HepG2 (cell line): ENCODE data around the gene B4GALT5. TPM values are rescaled to one million over a fixed set of nuclear protein-coding genes. Genes with fewer than 3 reads are reported as not detected.

Experiments
- ATAC-seq: fragments of 200-7000 bp; cut with Tn5 transposase; 3 replicates; pipeline ENCODE4 v1.9.1; 2020; ENCODE audit warnings: mild to moderate bottlenecking, moderate library complexity
- BruUV-seq: library from RNA; stranded (reverse); fragments of 400-500 nt; replicated peaks from 2 replicates; lab custom pipeline; 2021; lab: Mats Ljungman, UMichigan
- CTCF ChIA-PET: fragments of 300-600 bp; formaldehyde crosslinking; extraction: SDS; loops from one replicate; lab custom pipeline; 2021; ENCODE audit warnings: low total read pairs, inconsistent platforms, low intra/inter-chr PET ratio; lab: Yijun Ruan, JAX
- POLR2A ChIA-PET: fragments of 350-600 bp; sonication (Branson Sonifier 250); formaldehyde crosslinking; loops from one replicate; lab custom pipeline; 2020; ENCODE audit warnings: antibody characterized with exemption, inconsistent platforms; lab: Yijun Ruan, JAX
- DNase-seq: peaks from one replicate; pipeline ENCODE4 v3.0.0-alpha.2; 2015; ENCODE audit warnings: low spot score
- FAIRE-seq: peaks from 3 replicates; lab custom pipeline; 2011; peaks lifted over from hg19 to GRCh38; lab: Jason Lieb, UNC
- H2AFZ ChIP-seq: one replicate; pipeline ENCODE4 v1.6.1; 2011; ENCODE audit warnings: low read length, inconsistent platforms
- H3K27ac ChIP-seq: fragments of 300-600 bp; 3 replicates; pipeline ENCODE4 v1.8.0; 2011; ENCODE audit warnings: mixed run types, mild to moderate bottlenecking, mixed read lengths, low read length, inconsistent platforms; ENCODE audit not compliant: insufficient read depth; ENCODE audit errors: extremely low read length
- H3K27me3 ChIP-seq, 2 experiments: fragments of 200-600 bp in 1 of 2; 2 replicates in 1 of 2; 3 replicates in 1 of 2; pipeline versions ENCODE4 v1.6.0 to v1.8.0; 2011; ENCODE audit warnings: low read length in 2 of 2, mild to moderate bottlenecking in 2 of 2, moderate library complexity in 2 of 2, inconsistent platforms in 1 of 2; ENCODE audit not compliant: insufficient read depth in 2 of 2, control insufficient read depth in 1 of 2
- H3K36me3 ChIP-seq, 2 experiments: fragments of 200-600 bp in 1 of 2; replicated peaks in 1 of 2; 2 replicates in 1 of 2; 3 replicates in 1 of 2; pipeline versions ENCODE4 v1.5.1 to v1.8.0; 2011; ENCODE audit warnings: low read length in 2 of 2, inconsistent platforms in 1 of 2; ENCODE audit not compliant: insufficient read depth in 2 of 2, control insufficient read depth in 1 of 2
- H3K4me1 ChIP-seq: 2 replicates; pipeline ENCODE4 v1.5.1; 2012; ENCODE audit warnings: low read length, inconsistent platforms; ENCODE audit not compliant: insufficient read depth
- H3K4me2 ChIP-seq: 2 replicates; pipeline ENCODE4 v1.6.0; 2011; ENCODE audit warnings: low read depth, low read length, inconsistent platforms
- H3K4me3 ChIP-seq, 3 experiments: fragments of 200-600 bp in 1 of 3; sonication (generic), shearing (Covaris generic) in 1 of 3; replicated peaks in 1 of 3; 2 replicates each; pipeline ENCODE4 v1.5.1; 2011 to 2016; ENCODE audit warnings: low read length in 3 of 3, inconsistent platforms in 2 of 3, low read depth in 2 of 3, mild to moderate bottlenecking in 2 of 3, control low read depth in 1 of 3, mixed read lengths in 1 of 3; ENCODE audit not compliant: insufficient read depth in 1 of 3
- H3K79me2 ChIP-seq: one replicate; pipeline ENCODE4 v1.6.1; 2011; ENCODE audit warnings: low read length, inconsistent platforms; ENCODE audit not compliant: insufficient read depth
- H3K9ac ChIP-seq: 2 replicates; pipeline ENCODE4 v1.6.0; 2011; ENCODE audit warnings: mild to moderate bottlenecking, low read depth, low read length, inconsistent platforms; ENCODE audit not compliant: insufficient read depth
- H3K9me3 ChIP-seq: 2 replicates; pipeline ENCODE4 v1.5.1; 2012; ENCODE audit warnings: mild to moderate bottlenecking, low read length
- H4K20me1 ChIP-seq: 2 replicates; pipeline ENCODE4 v1.6.0; 2011; ENCODE audit warnings: inconsistent platforms, mild to moderate bottlenecking, low read length, moderate library complexity; ENCODE audit not compliant: insufficient read depth
- HNRNPLL ChIP-seq: fragments of 200-400 bp; formaldehyde crosslinking; IDR thresholded peaks from 2 replicates; pipeline ENCODE4 v1.6.1; 2017; ENCODE audit warnings: mild to moderate bottlenecking, low read depth, low read length; ENCODE audit not compliant: poor library complexity, severe bottlenecking
- JARID2 ChIP-seq: sonication (generic); formaldehyde crosslinking; IDR thresholded peaks from 2 replicates; pipeline ENCODE4 v1.8.1; 2023; ENCODE audit warnings: missing genetic modification reagents, inconsistent platforms; ENCODE audit not compliant: insufficient replicate concordance
- NR1H2 ChIP-seq: sonication (generic); formaldehyde crosslinking; IDR thresholded peaks from 2 replicates; pipeline ENCODE4 v1.8.1; 2022; ENCODE audit warnings: low read depth, missing genetic modification reagents, borderline replicate concordance
- STAG1 ChIP-seq: sonication (generic); formaldehyde crosslinking; IDR thresholded peaks from 2 replicates; pipeline ENCODE4 v1.4.0; 2020; ENCODE audit warnings: missing genetic modification reagents
- ZBTB2 ChIP-seq: sonication (generic); formaldehyde crosslinking; IDR thresholded peaks from 2 replicates; pipeline ENCODE4 v1.8.0; 2022; ENCODE audit warnings: low read depth, missing genetic modification reagents
- ZNF264 ChIP-seq: sonication (generic); formaldehyde crosslinking; IDR thresholded peaks from 2 replicates; pipeline ENCODE4 v1.4.0; 2020; ENCODE audit warnings: missing genetic modification reagents
- ZNF292 ChIP-seq: sonication (generic); formaldehyde crosslinking; IDR thresholded peaks from 2 replicates; pipeline ENCODE4 v1.8.1; 2022; ENCODE audit warnings: mild to moderate bottlenecking, low read depth, missing genetic modification reagents, borderline replicate concordance
- ZNF598 ChIP-seq: sonication (generic); formaldehyde crosslinking; IDR thresholded peaks from 2 replicates; pipeline ENCODE4 v1.5.1; 2020; ENCODE audit warnings: mild to moderate bottlenecking, missing genetic modification reagents, borderline replicate concordance
- ZNF775 ChIP-seq: sonication (generic); formaldehyde crosslinking; IDR thresholded peaks from 2 replicates; pipeline ENCODE4 v1.4.0; 2020; ENCODE audit warnings: missing genetic modification reagents, mild to moderate bottlenecking, moderate library complexity, borderline replicate concordance
- ZSCAN25 ChIP-seq: sonication (generic); formaldehyde crosslinking; IDR thresholded peaks from 2 replicates; pipeline ENCODE4 v1.8.0; 2022; ENCODE audit warnings: mild to moderate bottlenecking, missing genetic modification reagents
- ZSCAN30 ChIP-seq: sonication (generic); formaldehyde crosslinking; IDR thresholded peaks from 2 replicates; pipeline ENCODE4 v1.5.0; 2020; ENCODE audit warnings: mild to moderate bottlenecking, missing genetic modification reagents
- ZSCAN9 ChIP-seq: IDR thresholded peaks from 2 replicates; pipeline ENCODE4 v1.6.1; 2016; ENCODE audit warnings: borderline replicate concordance
- WGBS: methylation state at CpG from one replicate; pipeline ENCODE4 v1.1.6; 2017; ENCODE audit warnings: low lambda C conversion rate; 5-methylcytosine and 5-hydroxymethylcytosine counted together
- in situ Hi-C: cut with HindIII; loops from 2 replicates; pipeline ENCODE4 v1.10.0; 2017; ENCODE audit warnings: low pct_unique_long_range_greater_than_20kb; ENCODE audit not compliant: extremely low pct_ligation_motif_present
- intact Hi-C: fragments of 100-400 bp; cut with micrococcal nuclease; formaldehyde crosslinking; loops from one replicate; pipeline ENCODE4 v1.10.0; 2022; ENCODE audit not compliant: unreplicated experiment
- polyA plus RNA-seq, 8 experiments: library from polyadenylated mRNA; depleted of rRNA in 3 of 8; stranded (reverse) in 7 of 8; unstranded in 1 of 8; fragments of >200 nt; fragmentation: Illumina TruSeq in 4 of 8; extraction: Trizol in 4 of 8; gene quantifications; 2 replicates each; pipeline versions ENCODE4 v1.2.1 to v1.2.3, GENCODE V29; 2011 to 2016; ENCODE audit warnings: low read depth in 4 of 8, missing spikeins in 1 of 8, mixed read lengths in 1 of 8; ENCODE audit not compliant: insufficient read depth in 1 of 8
- total RNA-seq, 5 experiments: library from RNA; depleted of rRNA; stranded (reverse); fragments of >200 nt; fragmentation: Illumina TruSeq; extraction: Trizol; gene quantifications; 2 replicates each; pipeline ENCODE4 v1.2.3, GENCODE V29; 2016; ENCODE audit warnings: low read depth in 1 of 5
- TF ChIP-seq, protein P1 (sequence below): sonication (generic); formaldehyde crosslinking; IDR thresholded peaks from 2 replicates; pipeline ENCODE4 v1.4.0; 2020; ENCODE audit warnings: missing genetic modification reagents, borderline replicate concordance
- TF ChIP-seq, protein P2 (sequence below): sonication (generic); formaldehyde crosslinking; IDR thresholded peaks from 2 replicates; pipeline ENCODE4 v1.4.0; 2020; ENCODE audit warnings: missing genetic modification reagents, low read depth, mild to moderate bottlenecking, borderline replicate concordance
- TF ChIP-seq, protein P3 (sequence below): sonication (generic); formaldehyde crosslinking; IDR thresholded peaks from 2 replicates; pipeline ENCODE4 v1.5.1; 2020; ENCODE audit warnings: missing genetic modification reagents, mild to moderate bottlenecking, borderline replicate concordance

B4GALT5 gene
- total and polyA plus RNA-seq, 2 of the 13 experiments (the other 11 are each of a cell fraction or from before 2014, with no cell fraction given), result 27.3 to 30.9 TPM

DNA sequence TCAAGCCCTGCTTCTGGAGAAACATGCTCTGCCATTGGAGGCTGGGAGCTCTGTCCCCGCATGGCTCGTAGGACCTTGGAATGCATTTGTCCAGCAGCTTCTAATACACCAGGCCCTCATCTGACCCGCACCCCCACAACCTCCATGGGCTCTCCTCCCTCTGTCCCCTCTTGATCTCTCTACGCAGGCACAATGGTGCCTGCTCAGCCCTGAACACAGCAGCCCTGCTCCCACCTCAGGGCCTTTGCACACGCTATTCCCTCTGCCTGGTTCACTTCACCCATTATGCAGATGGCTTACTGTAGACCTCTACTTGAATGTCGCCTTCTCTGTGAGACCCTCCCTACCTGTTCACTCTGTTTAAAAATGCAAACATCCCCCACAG lies 118.8 kb downstream of the B4GALT5 start:
- intact Hi-C loops, result no loop called here
- no peaks in the 10 kb centered on the region for H4K20me1 ChIP-seq
- H3K4me2 ChIP-seq, result peak overlapping the region; percentile 61
- no peaks in the 10 kb centered on the region for H3K79me2 ChIP-seq
- ATAC-seq, result peak; percentile 33
- ChIA-PET POLR2A (interaction anchor here (5.9 kb wide), 1 partner anchor 11 kb away, joined by 59 read pairs; no protein-coding TSS in a partner anchor), CTCF (no interaction called here)
- peak overlapping the region in 1 of 3 experiments; percentile 44; a peak in 1 of 6 replicates for H3K4me3 ChIP-seq
- H3K27ac ChIP-seq, result no peak overlapping the region
- no peak overlapping the region for H3K9ac ChIP-seq
- no peak overlapping the region for H2AFZ ChIP-seq
- no peaks in the 10 kb centered on the region for H3K9me3 ChIP-seq
- in situ Hi-C loops, result no loop called here
- DNase-seq, result no peak
- no TSS peak for BruUV-seq
- no peak for FAIRE-seq
- H3K36me3 ChIP-seq, result no peaks in the 10 kb centered on the region
- no peaks in the 10 kb centered on the region; a peak in 3 of 5 replicates for H3K27me3 ChIP-seq
- 68% methylated on average over 5 of the region's 6 CpGs for WGBS
- H3K4me1 ChIP-seq, result peaks cover 60% of the 10 kb centered on the region
- TF ChIP-seq ZNF264 (no peak), HNRNPLL (no peak), ZNF775 (CRISPR knock-in tag) (no peak), JARID2 (CRISPR knock-in tag) (no peak), ZNF292 (CRISPR knock-in tag) (peak; percentile 78; the same call in 1 of the 2 replicates), ZSCAN30 (no peak), STAG1 (CRISPR knock-in tag) (no peak), ZNF598 (CRISPR knock-in tag) (no peak), ZSCAN25 (CRISPR knock-in tag) (no peak), NR1H2 (CRISPR knock-in tag) (no peak), ZBTB2 (CRISPR knock-in tag) (no peak), ZSCAN9 (CRISPR knock-in tag) (no peak)
- TF ChIP-seq, protein P1, sequence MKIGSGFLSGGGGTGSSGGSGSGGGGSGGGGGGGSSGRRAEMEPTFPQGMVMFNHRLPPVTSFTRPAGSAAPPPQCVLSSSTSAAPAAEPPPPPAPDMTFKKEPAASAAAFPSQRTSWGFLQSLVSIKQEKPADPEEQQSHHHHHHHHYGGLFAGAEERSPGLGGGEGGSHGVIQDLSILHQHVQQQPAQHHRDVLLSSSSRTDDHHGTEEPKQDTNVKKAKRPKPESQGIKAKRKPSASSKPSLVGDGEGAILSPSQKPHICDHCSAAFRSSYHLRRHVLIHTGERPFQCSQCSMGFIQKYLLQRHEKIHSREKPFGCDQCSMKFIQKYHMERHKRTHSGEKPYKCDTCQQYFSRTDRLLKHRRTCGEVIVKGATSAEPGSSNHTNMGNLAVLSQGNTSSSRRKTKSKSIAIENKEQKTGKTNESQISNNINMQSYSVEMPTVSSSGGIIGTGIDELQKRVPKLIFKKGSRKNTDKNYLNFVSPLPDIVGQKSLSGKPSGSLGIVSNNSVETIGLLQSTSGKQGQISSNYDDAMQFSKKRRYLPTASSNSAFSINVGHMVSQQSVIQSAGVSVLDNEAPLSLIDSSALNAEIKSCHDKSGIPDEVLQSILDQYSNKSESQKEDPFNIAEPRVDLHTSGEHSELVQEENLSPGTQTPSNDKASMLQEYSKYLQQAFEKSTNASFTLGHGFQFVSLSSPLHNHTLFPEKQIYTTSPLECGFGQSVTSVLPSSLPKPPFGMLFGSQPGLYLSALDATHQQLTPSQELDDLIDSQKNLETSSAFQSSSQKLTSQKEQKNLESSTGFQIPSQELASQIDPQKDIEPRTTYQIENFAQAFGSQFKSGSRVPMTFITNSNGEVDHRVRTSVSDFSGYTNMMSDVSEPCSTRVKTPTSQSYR (CRISPR knock-in tag), result 0 out of 2 replicates have a peak, but pooled peaks have one; percentile 29
- TF ChIP-seq, protein P2, sequence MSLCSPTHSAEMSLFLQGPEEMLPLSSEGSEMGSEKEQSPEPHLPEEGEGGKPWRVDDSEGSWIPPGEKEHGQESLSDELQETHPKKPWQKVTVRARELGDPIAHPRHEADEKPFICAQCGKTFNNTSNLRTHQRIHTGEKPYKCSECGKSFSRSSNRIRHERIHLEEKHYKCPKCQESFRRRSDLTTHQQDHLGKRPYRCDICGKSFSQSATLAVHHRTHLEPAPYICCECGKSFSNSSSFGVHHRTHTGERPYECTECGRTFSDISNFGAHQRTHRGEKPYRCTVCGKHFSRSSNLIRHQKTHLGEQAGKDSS, result no peak
- TF ChIP-seq, protein P3, sequence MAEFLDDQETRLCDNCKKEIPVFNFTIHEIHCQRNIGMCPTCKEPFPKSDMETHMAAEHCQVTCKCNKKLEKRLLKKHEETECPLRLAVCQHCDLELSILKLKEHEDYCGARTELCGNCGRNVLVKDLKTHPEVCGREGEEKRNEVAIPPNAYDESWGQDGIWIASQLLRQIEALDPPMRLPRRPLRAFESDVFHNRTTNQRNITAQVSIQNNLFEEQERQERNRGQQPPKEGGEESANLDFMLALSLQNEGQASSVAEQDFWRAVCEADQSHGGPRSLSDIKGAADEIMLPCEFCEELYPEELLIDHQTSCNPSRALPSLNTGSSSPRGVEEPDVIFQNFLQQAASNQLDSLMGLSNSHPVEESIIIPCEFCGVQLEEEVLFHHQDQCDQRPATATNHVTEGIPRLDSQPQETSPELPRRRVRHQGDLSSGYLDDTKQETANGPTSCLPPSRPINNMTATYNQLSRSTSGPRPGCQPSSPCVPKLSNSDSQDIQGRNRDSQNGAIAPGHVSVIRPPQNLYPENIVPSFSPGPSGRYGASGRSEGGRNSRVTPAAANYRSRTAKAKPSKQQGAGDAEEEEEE (CRISPR knock-in tag), result no peak
